Measurements from ENCODE around the gene PLCZ1.

- no peak for TF ChIP-seq CTCF (IDR thresholded peaks at IDR 0.05)
- no peak for TF ChIP-seq POLR2A (IDR thresholded peaks at IDR 0.05)
These were observed 82.5 kb downstream of the PLCZ1 start for GRCh38 chr12:18655351-18655750.

All from adrenal gland (tissue), 5 donors.